ENCODE measurements around the gene TLCD3B.

DNA sequence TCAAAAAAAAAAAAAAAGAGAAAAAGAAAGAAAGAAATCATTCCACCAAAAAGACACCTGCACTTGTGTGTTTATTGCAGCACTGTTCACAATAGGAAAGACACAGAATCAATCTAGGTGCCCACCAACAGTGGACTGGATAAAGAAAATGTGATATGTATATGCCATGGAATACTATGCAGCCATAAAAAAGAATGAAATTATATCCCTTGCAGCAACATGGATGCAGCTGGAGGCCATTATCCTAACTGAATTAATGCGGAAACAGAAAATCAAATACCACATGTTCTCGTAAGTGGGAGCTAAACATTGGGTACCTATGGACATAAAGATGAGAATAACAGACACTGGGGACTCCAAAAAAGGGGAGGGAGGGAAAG is 13.8 kb downstream of the TLCD3B start:
- TF ChIP-seq ARNT (IDR thresholded peaks at IDR 0.05) (no peak), ELF4 (IDR thresholded peaks at IDR 0.05) (no peak), NFRKB (IDR thresholded peaks at IDR 0.05) (no peak)

Data from HEK293T (cell line).